SJSA1 (cell line): ENCODE data around the gene DUSP9. TPM values are rescaled to one million over a fixed set of nuclear protein-coding genes. Genes with fewer than 3 reads are reported as not detected.

Experiments
- DNase-seq, 2 experiments: peaks; one replicate each; pipeline ENCODE4 v3.0.0-alpha.2; 2015 to 2020; ENCODE audit warnings: low spot score in 2 of 2, low read depth in 1 of 2
- H3K27ac ChIP-seq: fragments of 250-450 bp; sonication (Bioruptor Pico); 2 replicates; pipeline ENCODE4 v1.5.1; 2020; ENCODE audit warnings: mild to moderate bottlenecking, moderate library complexity
- H3K27me3 ChIP-seq: fragments of 250-450 bp; sonication (Bioruptor Pico); replicated peaks from 2 replicates; pipeline ENCODE4 v1.5.1; 2020; ENCODE audit warnings: mild to moderate bottlenecking, moderate library complexity
- H3K36me3 ChIP-seq: fragments of 250-450 bp; sonication (Bioruptor Pico); 2 replicates; pipeline ENCODE4 v1.5.1; 2020; ENCODE audit warnings: mild to moderate bottlenecking
- H3K4me1 ChIP-seq: fragments of 250-450 bp; sonication (Bioruptor Pico); replicated peaks from 2 replicates; pipeline ENCODE4 v1.6.1; 2021; ENCODE audit warnings: mild to moderate bottlenecking
- H3K4me3 ChIP-seq: fragments of 250-450 bp; sonication (Bioruptor Pico); 2 replicates; pipeline ENCODE4 v1.5.1; 2020; ENCODE audit warnings: mild to moderate bottlenecking
- H3K9me3 ChIP-seq: fragments of 250-450 bp; sonication (Bioruptor Pico); replicated peaks from 2 replicates; pipeline ENCODE4 v1.5.1; 2020; ENCODE audit warnings: mild to moderate bottlenecking
- total RNA-seq: library from RNA; depleted of rRNA; stranded (reverse); fragments of >200 nt; shearing (Covaris generic); gene quantifications from 2 replicates; pipeline ENCODE4 v1.2.3, GENCODE V29; 2014

The DUSP9 gene
- total RNA-seq, 1 experiment from 2014 or later: 0.08 TPM

- DNase-seq: no peak
- no peaks in the 10 kb centered on the region for H3K36me3 ChIP-seq
- H3K4me1 ChIP-seq: no peaks in the 10 kb centered on the region
- no peaks in the 10 kb centered on the region for H3K27me3 ChIP-seq
- no peaks in the 10 kb centered on the region for H3K9me3 ChIP-seq
- H3K27ac ChIP-seq: no peak overlapping the region
- H3K4me3 ChIP-seq: no peak overlapping the region
Observed at GRCh38 chrX:153657161-153657560, 10.2 kb downstream of the DUSP9 start.

DNA sequence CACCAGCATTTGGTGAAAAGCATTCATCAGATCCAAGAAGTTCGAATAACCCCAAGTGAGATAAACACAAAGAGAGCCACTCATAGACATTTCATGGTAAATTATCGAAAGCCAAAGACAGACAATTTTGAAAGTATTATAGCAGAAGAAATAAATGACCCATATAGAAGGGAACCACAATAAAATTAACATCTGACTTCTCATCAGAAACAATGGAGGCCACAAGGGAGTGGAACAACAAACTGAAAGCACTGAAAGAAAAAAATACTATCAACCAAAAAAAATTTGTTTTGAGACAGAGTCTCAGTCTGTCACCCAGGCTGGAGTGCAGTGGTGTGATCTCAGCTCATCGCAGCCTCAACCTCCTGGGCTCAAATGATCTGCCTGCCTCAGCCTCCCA lies 12.3 kb downstream of the DUSP9 start:
- Histone ChIP-seq H3K36me3 (no peaks in the 10 kb centered on the region), H3K27me3 (no peaks in the 10 kb centered on the region), H3K9me3 (no peaks in the 10 kb centered on the region), H3K4me3 (no peak overlapping the region), H3K27ac (no peak overlapping the region), H3K4me1 (no peaks in the 10 kb centered on the region)
- DNase-seq: no peak

DNA sequence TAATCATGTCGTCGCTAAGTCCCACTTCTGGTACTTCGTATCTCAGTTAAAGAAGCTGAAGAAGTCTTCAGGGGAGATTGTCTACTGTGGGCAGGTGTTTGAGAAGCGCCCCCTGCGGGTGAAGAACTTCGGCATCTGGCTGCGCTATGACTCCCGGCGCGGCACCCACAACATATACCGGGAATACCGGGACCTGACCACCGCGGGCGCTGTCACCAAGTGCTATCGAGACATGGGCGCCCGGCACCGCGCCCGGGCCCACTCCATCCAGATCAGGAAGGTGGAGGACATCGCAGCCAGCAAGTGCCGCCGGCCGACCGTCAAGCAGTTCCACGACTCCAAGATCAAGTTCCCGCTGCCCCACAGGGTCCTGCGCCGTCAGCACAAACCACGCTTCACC lies 15.3 kb downstream of the DUSP9 start:
- Histone ChIP-seq H3K4me1 (no peaks in the 10 kb centered on the region), H3K9me3 (no peaks in the 10 kb centered on the region), H3K27ac (no peak overlapping the region), H3K36me3 (no peaks in the 10 kb centered on the region), H3K4me3 (no peak overlapping the region), H3K27me3 (no peaks in the 10 kb centered on the region)
- no peak for DNase-seq

DNA sequence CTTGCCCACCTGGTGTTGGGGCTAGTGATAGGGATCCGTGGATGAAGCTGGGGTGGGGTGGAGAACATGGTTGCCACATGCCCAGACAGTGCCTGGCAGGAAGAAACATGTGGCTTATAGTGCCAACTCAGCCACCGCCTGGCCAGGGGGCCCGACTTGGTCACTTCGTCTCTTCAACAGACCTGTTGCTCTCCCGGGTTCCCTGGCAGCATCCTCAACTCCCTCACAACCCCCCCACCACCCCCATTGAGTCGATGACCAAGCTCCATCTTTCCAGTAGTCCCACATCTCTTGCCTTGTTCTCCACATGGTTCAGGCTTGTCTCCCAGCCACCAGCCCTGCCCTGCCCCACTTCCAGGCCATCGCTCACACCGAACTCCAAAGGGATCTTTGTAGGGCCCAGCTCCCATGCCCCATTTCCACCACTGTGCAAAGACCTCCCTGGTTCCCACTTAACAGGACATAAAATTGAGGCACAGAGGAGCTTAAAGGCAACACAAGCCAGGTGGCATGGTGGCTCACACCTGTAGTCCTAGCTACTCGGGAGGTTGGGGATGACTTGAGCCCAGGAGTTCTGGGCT lies 18.8 kb downstream of the DUSP9 start:
- no peaks in the 10 kb centered on the region for H3K36me3 ChIP-seq
- no peaks in the 10 kb centered on the region for H3K9me3 ChIP-seq
- H3K27me3 ChIP-seq: no peaks in the 10 kb centered on the region
- no peaks in the 10 kb centered on the region for H3K4me1 ChIP-seq
- DNase-seq: no peak
- no peak overlapping the region for H3K4me3 ChIP-seq
- H3K27ac ChIP-seq: no peak overlapping the region

- no peaks in the 10 kb centered on the region for H3K27me3 ChIP-seq
- no peak for DNase-seq
- no peak overlapping the region for H3K27ac ChIP-seq
- H3K4me3 ChIP-seq: no peak overlapping the region
- H3K4me1 ChIP-seq: no peaks in the 10 kb centered on the region
- no peaks in the 10 kb centered on the region for H3K36me3 ChIP-seq
- H3K9me3 ChIP-seq: no peaks in the 10 kb centered on the region
Observed at GRCh38 chrX:153667281-153667955, 20.4 kb downstream of the DUSP9 start.

DNA sequence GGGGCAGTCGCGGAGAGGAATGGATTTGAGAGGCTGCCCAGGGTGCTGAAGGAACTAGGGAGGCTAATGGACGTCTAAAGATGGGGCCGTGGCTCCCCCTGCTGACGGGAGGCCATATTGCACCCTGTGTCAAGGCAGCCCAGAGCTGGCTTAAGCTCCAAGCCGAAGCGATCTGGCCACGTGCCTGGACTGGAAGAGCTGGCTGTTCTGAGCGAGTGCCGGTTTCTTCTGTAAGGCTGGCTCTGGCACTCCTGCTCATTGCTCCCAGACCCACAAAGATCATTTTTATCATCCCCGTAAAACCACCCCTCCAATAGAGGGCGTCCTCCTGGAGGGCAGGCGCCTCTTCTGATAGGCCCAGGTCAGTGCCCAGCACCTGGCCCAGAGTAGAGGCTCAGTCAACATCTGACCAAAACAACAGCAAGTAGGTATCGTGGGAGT lies 21.0 kb downstream of the DUSP9 start:
- no peaks in the 10 kb centered on the region for H3K27me3 ChIP-seq
- no peak overlapping the region for H3K27ac ChIP-seq
- no peaks in the 10 kb centered on the region for H3K9me3 ChIP-seq
- H3K4me1 ChIP-seq: no peaks in the 10 kb centered on the region
- peak; percentile 22 to 60 for DNase-seq
- no peaks in the 10 kb centered on the region for H3K36me3 ChIP-seq
- no peak overlapping the region for H3K4me3 ChIP-seq

DNA sequence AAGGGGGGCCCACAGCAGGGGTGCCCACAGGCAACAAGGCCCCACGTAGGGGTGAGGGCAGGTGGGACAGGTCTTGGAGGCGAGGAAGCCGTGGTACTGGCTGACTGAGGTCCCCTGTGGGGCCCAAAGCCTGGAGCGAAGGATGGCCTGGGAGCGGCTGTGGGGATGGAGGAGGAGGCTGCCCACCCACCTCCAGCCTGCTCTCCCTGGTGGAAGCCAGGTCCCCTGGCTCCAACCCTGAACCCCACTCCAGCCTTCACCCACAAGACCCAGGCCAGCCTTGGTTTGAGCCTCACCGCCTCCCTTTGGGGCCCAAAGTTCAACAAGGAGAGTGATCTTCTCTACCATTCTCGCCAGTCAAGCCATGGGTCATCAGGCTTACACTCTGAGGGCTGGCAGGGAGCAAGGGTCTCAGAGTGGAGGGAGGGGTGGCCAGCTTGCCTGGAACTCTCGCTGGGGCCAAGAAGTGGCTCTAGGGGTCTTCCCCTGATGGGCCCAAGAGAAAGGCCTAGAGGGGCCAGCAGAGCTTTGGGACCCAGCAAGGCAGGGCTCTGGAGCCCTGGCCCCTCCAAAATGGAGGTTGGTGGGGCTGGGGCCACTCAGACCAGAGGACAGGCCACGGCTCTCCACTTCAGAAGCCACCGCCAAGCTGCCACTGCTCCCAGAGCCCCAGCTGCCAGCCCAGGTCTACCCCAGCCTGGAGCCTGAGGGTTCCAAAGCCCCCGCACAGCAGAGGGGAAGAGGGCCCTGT lies 21.6 kb downstream of the DUSP9 start:
- Histone ChIP-seq H3K36me3 (no peaks in the 10 kb centered on the region), H3K27ac (no peak overlapping the region), H3K9me3 (no peaks in the 10 kb centered on the region), H3K4me1 (no peaks in the 10 kb centered on the region), H3K4me3 (no peak overlapping the region), H3K27me3 (no peaks in the 10 kb centered on the region)
- no peak for DNase-seq

- H3K4me3 ChIP-seq: no peak overlapping the region
- no peaks in the 10 kb centered on the region for H3K9me3 ChIP-seq
- H3K36me3 ChIP-seq: no peaks in the 10 kb centered on the region
- no peaks in the 10 kb centered on the region for H3K4me1 ChIP-seq
- DNase-seq: peak in 1 of 2 experiments; percentile 20
- H3K27ac ChIP-seq: no peak overlapping the region
- H3K27me3 ChIP-seq: 0 out of 2 replicates have a peak, but pooled peaks cover 4% of the 10 kb centered on the region
Observed at GRCh38 chrX:153669174-153669890, 22.3 kb downstream of the DUSP9 start.

GRCh38 chrX:153669901-153670731 lies 23.1 kb downstream of the DUSP9 start:
- Histone ChIP-seq H3K27ac (no peak overlapping the region), H3K4me1 (no peaks in the 10 kb centered on the region), H3K27me3 (0 out of 2 replicates have a peak, but pooled peaks cover 4% of the 10 kb centered on the region), H3K4me3 (no peak overlapping the region), H3K9me3 (no peaks in the 10 kb centered on the region), H3K36me3 (no peaks in the 10 kb centered on the region)
- DNase-seq: no peak

GRCh38 chrX:153670748-153671588 lies 24.0 kb downstream of the DUSP9 start:
- no peak overlapping the region for H3K4me3 ChIP-seq
- no peak overlapping the region for H3K27ac ChIP-seq
- no peaks in the 10 kb centered on the region for H3K9me3 ChIP-seq
- no peaks in the 10 kb centered on the region for H3K4me1 ChIP-seq
- H3K27me3 ChIP-seq: 0 out of 2 replicates have a peak, but pooled peaks cover 4% of the 10 kb centered on the region
- H3K36me3 ChIP-seq: no peaks in the 10 kb centered on the region
- DNase-seq: peak in 1 of 2 experiments; percentile 25

- Histone ChIP-seq H3K36me3 (no peaks in the 10 kb centered on the region), H3K4me3 (no peak overlapping the region), H3K27me3 (0 out of 2 replicates have a peak, but pooled peaks cover 4% of the 10 kb centered on the region), H3K4me1 (no peaks in the 10 kb centered on the region), H3K9me3 (no peaks in the 10 kb centered on the region), H3K27ac (no peak overlapping the region)
- no peak for DNase-seq
Observed at GRCh38 chrX:153671589-153672530, 24.9 kb downstream of the DUSP9 start.
